Neural progenitor cell (in vitro differentiated cells): ENCODE data around the gene PAX1.

ENCODE experiments used
- CTCF ChIP-seq: fragments of 200-600 bp; sonication (generic); IDR thresholded peaks from 2 replicates; pipeline ENCODE4 v1.5.1; 2017; ENCODE audit warnings: antibody characterized with exemption, mild to moderate bottlenecking
- EZH2 ChIP-seq: fragments of 200-600 bp; sonication (generic); IDR thresholded peaks from 2 replicates; pipeline ENCODE4 v1.6.1; 2017; ENCODE audit warnings: antibody characterized with exemption, mild to moderate bottlenecking, moderate library complexity
- EZH2phosphoT487 ChIP-seq: fragments of 200-600 bp; sonication (generic); IDR thresholded peaks from 2 replicates; pipeline ENCODE4 v1.6.1; 2017; ENCODE audit warnings: antibody characterized with exemption

GRCh38 chr20:21762646-21763045 lies 57.2 kb downstream of the PAX1 start:
- no peak for TF ChIP-seq CTCF
- no peak for TF ChIP-seq EZH2
- TF ChIP-seq EZH2phosphoT487 = no peak
